SK-N-SH (cell line): Measurements from ENCODE around the gene GPR27.

ENCODE experiments used
- CTCF ChIP-seq: fragments of 200-600 bp; sonication (generic); IDR thresholded peaks from 2 replicates; pipeline ENCODE4 v1.6.1; 2017; ENCODE audit warnings: antibody characterized with exemption, mild to moderate bottlenecking, moderate library complexity
- MAX ChIP-seq: IDR thresholded peaks from 2 replicates; pipeline ENCODE4 v1.4.0; 2012; ENCODE audit warnings: low read depth
- NRF1 ChIP-seq: IDR thresholded peaks from 2 replicates; pipeline ENCODE4 v1.6.1; 2012; ENCODE audit warnings: low read depth, mild to moderate bottlenecking, low read length
- POLR2AphosphoS5 ChIP-seq: IDR thresholded peaks from 2 replicates; pipeline ENCODE4 v1.6.1; 2012; ENCODE audit warnings: low read depth, low read length
- RXRA ChIP-seq: IDR thresholded peaks from 2 replicates; pipeline ENCODE4 v1.4.0; 2012; ENCODE audit warnings: low read depth, mild to moderate bottlenecking, borderline replicate concordance

DNA sequence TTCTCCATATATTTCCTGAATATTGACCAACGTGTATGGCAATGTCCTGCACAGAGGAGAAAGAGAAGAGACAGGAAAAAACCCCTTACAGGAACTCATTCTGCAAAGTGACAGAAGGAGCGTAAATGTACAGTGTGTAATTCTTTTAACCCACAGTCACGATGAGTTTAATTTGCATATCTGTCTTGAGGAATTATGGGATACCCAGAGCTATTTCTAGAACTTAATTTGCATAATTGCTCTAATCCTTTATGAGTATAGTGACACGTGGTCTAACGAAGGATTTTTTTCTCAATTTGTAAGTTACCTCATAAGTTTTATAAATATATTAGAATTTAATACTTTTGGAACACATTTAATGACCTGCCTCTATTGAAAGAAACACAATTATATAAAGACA lies 9.8 kb downstream of the GPR27 start:
- no peak for TF ChIP-seq CTCF
- no peak for TF ChIP-seq RXRA
- no peak for TF ChIP-seq MAX
- TF ChIP-seq POLR2AphosphoS5 = no peak
- TF ChIP-seq NRF1 = no peak
